ENCODE data around the gene MRPL18. TPM values are rescaled to one million over a fixed set of nuclear protein-coding genes. Genes with fewer than 3 reads are reported as not detected.
A peak's percentile ranks its signal among the peaks of the same experiment; 100 is the strongest.

MRPL18 gene
- total RNA-seq, 2 experiments from 2014 or later = 81.8 to 83.5 TPM

DNA sequence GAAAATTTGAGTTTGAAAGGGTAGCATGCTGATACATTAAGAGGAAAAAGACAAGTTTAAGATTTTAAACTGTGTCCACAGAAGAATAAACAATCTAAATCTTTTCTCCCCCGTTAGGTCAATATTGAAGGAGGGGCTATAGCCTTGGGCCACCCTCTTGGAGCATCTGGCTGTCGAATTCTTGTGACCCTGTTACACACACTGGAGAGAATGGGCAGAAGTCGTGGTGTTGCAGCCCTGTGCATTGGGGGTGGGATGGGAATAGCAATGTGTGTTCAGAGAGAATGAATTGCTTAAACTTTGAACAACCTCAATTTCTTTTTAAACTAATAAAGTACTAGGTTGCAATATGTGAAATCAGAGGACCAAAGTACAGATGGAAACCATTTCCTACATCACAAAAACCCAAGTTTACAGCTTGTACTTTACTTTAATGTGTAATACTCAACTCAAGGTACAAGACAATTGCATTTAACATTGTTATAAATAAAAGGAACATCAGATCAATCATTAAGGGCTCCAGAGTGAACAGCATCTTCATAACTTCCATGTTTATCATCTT lies 11.6 kb upstream of the MRPL18 start:
- intact Hi-C loops (cut with micrococcal nuclease) = no loop called here
- DNase-seq = no peak
- no peak for ATAC-seq
- Mint-ChIP-seq H3K27me3 (no peaks in the 10 kb centered on the region), H3K36me3 (ENCODE audit: low read depth) (peaks cover 60% of the 10 kb centered on the region), H3K9me3 (no peaks in the 10 kb centered on the region), H3K4me1 (ENCODE audit: low read depth) (peaks cover 17% of the 10 kb centered on the region), H3K27ac (no peak overlapping the region), H3K4me3 (no peak overlapping the region)
- TF ChIP-seq, protein P1, sequence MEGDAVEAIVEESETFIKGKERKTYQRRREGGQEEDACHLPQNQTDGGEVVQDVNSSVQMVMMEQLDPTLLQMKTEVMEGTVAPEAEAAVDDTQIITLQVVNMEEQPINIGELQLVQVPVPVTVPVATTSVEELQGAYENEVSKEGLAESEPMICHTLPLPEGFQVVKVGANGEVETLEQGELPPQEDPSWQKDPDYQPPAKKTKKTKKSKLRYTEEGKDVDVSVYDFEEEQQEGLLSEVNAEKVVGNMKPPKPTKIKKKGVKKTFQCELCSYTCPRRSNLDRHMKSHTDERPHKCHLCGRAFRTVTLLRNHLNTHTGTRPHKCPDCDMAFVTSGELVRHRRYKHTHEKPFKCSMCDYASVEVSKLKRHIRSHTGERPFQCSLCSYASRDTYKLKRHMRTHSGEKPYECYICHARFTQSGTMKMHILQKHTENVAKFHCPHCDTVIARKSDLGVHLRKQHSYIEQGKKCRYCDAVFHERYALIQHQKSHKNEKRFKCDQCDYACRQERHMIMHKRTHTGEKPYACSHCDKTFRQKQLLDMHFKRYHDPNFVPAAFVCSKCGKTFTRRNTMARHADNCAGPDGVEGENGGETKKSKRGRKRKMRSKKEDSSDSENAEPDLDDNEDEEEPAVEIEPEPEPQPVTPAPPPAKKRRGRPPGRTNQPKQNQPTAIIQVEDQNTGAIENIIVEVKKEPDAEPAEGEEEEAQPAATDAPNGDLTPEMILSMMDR (IDR thresholded peaks at IDR 0.05) = no peak
- POLR2A ChIA-PET = no interaction called here
- CTCF ChIA-PET = no interaction called here

GRCh38 chr6:159788276-159788675 lies 2.0 kb upstream of the MRPL18 start:
- ChIA-PET CTCF (interaction anchor here (0.6 to 1.4 kb wide), 2 partner anchors 24 to 51 kb away, joined by 3 read pairs; no protein-coding TSS in a partner anchor), POLR2A (interaction anchor here (1.0 to 5.1 kb wide), 10 partner anchors 12 to 96 kb away, joined by 3 to 40 read pairs (median 22); partner anchors contain the start of genes ACAT2, SOD2 and WTAP)

DNA sequence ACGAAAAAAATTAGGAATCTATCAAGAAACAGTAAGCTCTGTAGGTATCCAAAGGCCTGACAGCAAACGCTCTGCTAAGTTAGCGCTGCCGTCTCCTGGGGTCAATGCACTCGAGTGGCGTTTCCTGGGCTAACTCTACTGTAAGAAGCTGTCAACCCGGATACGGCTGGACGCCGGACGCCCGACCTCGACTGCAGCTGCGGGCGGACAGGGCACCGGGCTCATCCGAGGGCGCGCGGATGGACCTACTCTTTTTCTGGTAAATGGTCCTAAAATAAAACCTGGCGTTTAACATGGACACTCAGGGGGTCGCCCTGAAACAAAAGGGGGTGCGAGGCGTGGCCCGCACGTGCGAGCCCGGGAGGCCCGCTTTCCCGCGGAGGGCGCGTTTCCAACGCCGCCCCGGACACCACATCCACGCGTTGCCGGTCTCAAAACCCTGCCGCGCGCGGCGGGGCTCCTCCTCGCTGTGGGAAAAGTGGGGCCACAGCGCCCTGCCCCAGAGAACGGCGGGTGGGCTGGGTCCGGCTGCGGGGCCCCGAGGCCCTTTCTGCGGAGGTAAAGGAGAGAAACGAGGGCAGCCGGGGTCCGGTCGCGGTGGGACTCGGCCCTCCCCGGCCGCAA lies 1.4 kb upstream of the MRPL18 start:
- TF ChIP-seq, protein P1 (IDR thresholded peaks at IDR 0.05) = no peak
- ChIA-PET POLR2A (interaction anchor here (0.5 to 5.1 kb wide), 14 partner anchors 9 to 182 kb away, joined by 3 to 40 read pairs (median 12); partner anchors contain the start of genes ACAT2, SOD2 and WTAP), CTCF (interaction anchor here (1.3 to 1.4 kb wide), 2 partner anchors 17 to 24 kb away, joined by 3 to 4 read pairs; no protein-coding TSS in a partner anchor)
- Mint-ChIP-seq H3K4me1 (ENCODE audit: low read depth) (peaks cover 56% of the 10 kb centered on the region), H3K9me3 (no peaks in the 10 kb centered on the region), H3K27me3 (no peaks in the 10 kb centered on the region), H3K4me3 (peak overlapping the region; percentile 98), H3K27ac (peak overlapping the region; percentile 88), H3K36me3 (ENCODE audit: low read depth) (peaks cover 78% of the 10 kb centered on the region)
- peak; percentile 44 for DNase-seq
- no peak for ATAC-seq
- intact Hi-C loops (cut with micrococcal nuclease) = loop anchor here (1.0 to 5.0 kb wide), 4 partner anchors 27 to 186 kb away; partner anchors contain the start of genes ACAT2, SOD2 and WTAP

More at GRCh38 chr6:159788276-159788675, 2.0 kb upstream of the MRPL18 start:
- DNase-seq (peak; percentile 36), ATAC-seq (no peak)
- peak overlapping the region; percentile 98 for H3K4me3 Mint-ChIP-seq
- no peaks in the 10 kb centered on the region for H3K9me3 Mint-ChIP-seq
- peak overlapping the region; percentile 88 for H3K27ac Mint-ChIP-seq
- TF ChIP-seq, protein P1 (IDR thresholded peaks at IDR 0.05) = no peak
- H3K4me1 Mint-ChIP-seq (ENCODE audit: low read depth) = peaks cover 55% of the 10 kb centered on the region
- peaks cover 77% of the 10 kb centered on the region for H3K36me3 Mint-ChIP-seq (ENCODE audit: low read depth)
- no peaks in the 10 kb centered on the region for H3K27me3 Mint-ChIP-seq
- intact Hi-C loops (cut with micrococcal nuclease) = loop anchor here (2.0 to 5.0 kb wide), 3 partner anchors 61 to 187 kb away; partner anchors contain the start of genes SOD2 and WTAP

- peak; percentile 87 for ATAC-seq
- peaks cover 79% of the 10 kb centered on the region for H3K36me3 Mint-ChIP-seq (ENCODE audit: low read depth)
- peak within 1 kb of the TSS; percentile 99 for H3K27ac Mint-ChIP-seq
- POLR2A ChIA-PET = interaction anchor here (0.5 to 5.1 kb wide), 20 partner anchors 10 to 182 kb away, joined by 3 to 40 read pairs (median 4); partner anchors contain the start of genes ACAT2, IGF2R, SOD2 and WTAP
- H3K4me1 Mint-ChIP-seq (ENCODE audit: low read depth) = peaks cover 58% of the 10 kb centered on the region
- peak within 1 kb of the TSS; percentile 98 for H3K4me3 Mint-ChIP-seq
- intact Hi-C loops (cut with micrococcal nuclease) = loop anchor here (1.0 to 5.0 kb wide), 4 partner anchors 27 to 185 kb away; partner anchors contain the start of genes ACAT2, SOD2 and WTAP
- TF ChIP-seq, protein P1 (IDR thresholded peaks at IDR 0.05) = no peak
- CTCF ChIA-PET = interaction anchor here (0.6 to 3.7 kb wide), 15 partner anchors 8 to 710 kb away, joined by 3 to 21 read pairs (median 4); partner anchors contain the start of genes SOD2 and WTAP
- no peaks in the 10 kb centered on the region for H3K9me3 Mint-ChIP-seq
- peak; percentile 100 for DNase-seq
- H3K27me3 Mint-ChIP-seq = no peaks in the 10 kb centered on the region
Measured at GRCh38 chr6:159789377-159790148, 704 bp upstream of the MRPL18 start, which contains the start of gene TCP1. Gene TCP1 (minus strand): TSS chr6:159789602. CDS start chr6:159789468, 134 bp downstream.
